ENCODE measurements around the gene MRPS18B.

The MRPS18B gene

GRCh38 chr6:30603961-30604360 is 13.7 kb upstream of the MRPS18B start:
- no peak for DNase-seq

GRCh38 chr6:30610065-30610464 is 7.6 kb upstream of the MRPS18B start:
- DNase-seq = no peak

- DNase-seq = no peak
Observed at GRCh38 chr6:30611150-30611855, 6.3 kb upstream of the MRPS18B start.

GRCh38 chr6:30611856-30612194 is 5.8 kb upstream of the MRPS18B start:
- DNase-seq = no peak

GRCh38 chr6:30612213-30612612 is 5.4 kb upstream of the MRPS18B start:
- peak; percentile 51 for DNase-seq

- peak; percentile 56 for DNase-seq
Observed at GRCh38 chr6:30612687-30613248, 4.9 kb upstream of the MRPS18B start.

GRCh38 chr6:30613251-30614043 is 4.2 kb upstream of the MRPS18B start:
- no peak for DNase-seq

- no peak for DNase-seq
Observed at GRCh38 chr6:30614044-30614842, 3.4 kb upstream of the MRPS18B start.

GRCh38 chr6:30614843-30615218 is 2.8 kb upstream of the MRPS18B start:
- peak; percentile 99 for DNase-seq

- peak; percentile 93 for DNase-seq
Observed at GRCh38 chr6:30615219-30615957, 2.3 kb upstream of the MRPS18B start.

- DNase-seq = peak; percentile 35
Observed at GRCh38 chr6:30615958-30616810, 1.5 kb upstream of the MRPS18B start.

- DNase-seq = peak; percentile 100
Observed at GRCh38 chr6:30616811-30617564, 652 bp upstream of the MRPS18B start, which contains the start of gene PPP1R10. TSS of gene PPP1R10 (minus strand) at chr6:30617243. CDS start at chr6:30609944, 7,299 bp downstream.

- peak; percentile 24 for DNase-seq
Observed at GRCh38 chr6:30618270-30618797, 694 bp downstream of the MRPS18B start.

GRCh38 chr6:30619561-30619960 is 1.9 kb downstream of the MRPS18B start:
- DNase-seq = no peak

- no peak for DNase-seq
Observed at GRCh38 chr6:30625511-30625910, 7.9 kb downstream of the MRPS18B start.

- DNase-seq = peak; percentile 81
Observed at GRCh38 chr6:30626484-30627366, 9.1 kb downstream of the MRPS18B start, which contains the start of gene ATAT1. TSS of gene ATAT1 (plus strand) at chr6:30626874.

- DNase-seq = no peak
Observed at GRCh38 chr6:30635834-30636233, 18.2 kb downstream of the MRPS18B start.

GRCh38 chr6:30640481-30640880 is 22.8 kb downstream of the MRPS18B start:
- DNase-seq = no peak

- no peak for DNase-seq
Observed at GRCh38 chr6:30641048-30641447, 23.4 kb downstream of the MRPS18B start.

All from fibroblast of skin of scalp (primary cell).